ENCODE data around the gene ARRB2.

The ARRB2 gene

GRCh38 chr17:4739122-4740024 lies 28.9 kb downstream of the ARRB2 start, which contains the start of the genes CXCL16 and ZMYND15:
CXCL16 (minus strand) TSS chr17:4739928; CDS start chr17:4739339, 589 bp downstream.
ZMYND15 (plus strand) TSS chr17:4739833; CDS start chr17:4740549, 716 bp downstream.
- H3K4me3 ChIP-seq (replicated peaks in 1 of 2; ENCODE audit: low read depth in 2 of 2, low read length in 2 of 2), result peak within 1 kb of the TSS; percentile 60 to 69
- TF ChIP-seq CTCF (IDR thresholded peaks at IDR 0.05; ENCODE audit: low read depth, low read length), result no peak
- DNase-seq (ENCODE audit: low read depth in 2 of 2), result peak; percentile 27 to 45

GRCh38 chr17:4740025-4740351 lies 29.6 kb downstream of the ARRB2 start:
- DNase-seq (ENCODE audit: low read depth in 2 of 2), result no peak
- peak overlapping the region; percentile 60 to 69 for H3K4me3 ChIP-seq (replicated peaks in 1 of 2; ENCODE audit: low read depth in 2 of 2, low read length in 2 of 2)
- no peak for TF ChIP-seq CTCF (IDR thresholded peaks at IDR 0.05; ENCODE audit: low read depth, low read length)

DNA sequence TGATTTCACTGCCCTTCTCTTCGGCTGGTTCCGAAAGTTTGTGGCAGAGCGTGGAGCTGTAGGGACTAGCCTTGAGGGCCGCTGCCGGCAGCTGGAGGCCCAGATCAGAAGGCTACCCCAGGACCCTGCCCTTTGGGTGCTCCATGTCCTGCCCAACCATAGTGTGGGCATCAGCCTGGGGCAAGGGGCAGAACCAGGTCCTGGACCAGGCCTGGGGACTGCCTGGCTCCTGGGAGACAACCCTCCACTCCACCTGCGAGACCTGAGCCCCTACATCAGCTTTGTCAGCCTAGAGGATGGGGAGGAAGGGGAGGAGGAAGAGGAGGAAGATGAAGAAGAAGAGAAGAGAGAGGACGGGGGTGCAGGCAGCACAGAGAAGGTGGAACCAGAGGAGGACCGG lies 30.2 kb downstream of the ARRB2 start:
- no peak overlapping the region for H3K4me3 ChIP-seq (replicated peaks in 1 of 2; ENCODE audit: low read depth in 2 of 2, low read length in 2 of 2)
- no peak for TF ChIP-seq CTCF (IDR thresholded peaks at IDR 0.05; ENCODE audit: low read depth, low read length)

GRCh38 chr17:4741544-4741943 lies 31.1 kb downstream of the ARRB2 start:
- DNase-seq (ENCODE audit: low read depth in 2 of 2), result no peak
- no peak for TF ChIP-seq CTCF (IDR thresholded peaks at IDR 0.05; ENCODE audit: low read depth, low read length)
- H3K4me3 ChIP-seq (replicated peaks in 1 of 2; ENCODE audit: low read depth in 2 of 2, low read length in 2 of 2), result no peak overlapping the region

More for the DNA sequence above, 30.2 kb downstream of the ARRB2 start:
- DNase-seq (ENCODE audit: low read depth in 2 of 2), result no peak

DNA sequence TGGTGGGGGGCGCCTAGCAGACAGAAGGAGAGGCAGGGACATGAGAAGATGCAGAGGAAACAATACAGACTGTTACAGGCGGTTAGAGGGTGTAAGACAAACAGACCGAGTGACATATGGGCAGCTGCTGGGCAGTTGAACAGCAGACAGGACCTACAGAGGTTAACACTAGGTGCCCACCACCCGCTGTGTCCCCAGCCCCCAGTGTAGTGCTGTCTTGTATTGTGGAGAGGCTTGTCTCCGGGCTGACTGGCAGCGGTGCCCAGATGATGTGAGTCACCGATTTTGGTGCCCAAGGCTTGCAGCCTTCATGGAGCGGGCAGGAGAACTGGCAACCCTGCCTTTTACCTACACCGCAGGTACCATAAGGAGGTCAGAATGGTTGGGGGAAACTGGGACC lies 31.7 kb downstream of the ARRB2 start:
- no peak for TF ChIP-seq CTCF (IDR thresholded peaks at IDR 0.05; ENCODE audit: low read depth, low read length)
- no peak overlapping the region for H3K4me3 ChIP-seq (replicated peaks in 1 of 2; ENCODE audit: low read depth in 2 of 2, low read length in 2 of 2)
- DNase-seq (ENCODE audit: low read depth in 2 of 2), result no peak

- no peak overlapping the region for H3K4me3 ChIP-seq (replicated peaks in 1 of 2; ENCODE audit: low read depth in 2 of 2, low read length in 2 of 2)
- DNase-seq (ENCODE audit: low read depth in 2 of 2), result peak in 1 of 2 donors; percentile 13
- TF ChIP-seq CTCF (IDR thresholded peaks at IDR 0.05; ENCODE audit: low read depth, low read length), result no peak
Observed at GRCh38 chr17:4742629-4743028, 32.2 kb downstream of the ARRB2 start.
